HUDEP-2 (cell line): ENCODE results near the gene TCOF1.

Experiments used
- DNase-seq, 76 experiments: peaks; one replicate each; lab custom pipeline; 2025; ENCODE audit not compliant: unreplicated experiment in 76 of 76; lab: John Stamatoyannopoulos, UW

TCOF1 gene

GRCh38 chr5:150401376-150402228, 44.1 kb downstream of the TCOF1 start:
- no peak for DNase-seq

GRCh38 chr5:150402229-150402773, 44.8 kb downstream of the TCOF1 start:
- DNase-seq, result no peak

- DNase-seq, result no peak
Observed at GRCh38 chr5:150402901-150403342, 45.4 kb downstream of the TCOF1 start.

GRCh38 chr5:150404121-150404520, 46.6 kb downstream of the TCOF1 start:
- DNase-seq, result no peak

GRCh38 chr5:150404535-150404934, 47.0 kb downstream of the TCOF1 start:
- DNase-seq, result no peak

- DNase-seq, result no peak
Observed at GRCh38 chr5:150404941-150405816, 47.7 kb downstream of the TCOF1 start.

- DNase-seq, result no peak
Observed at GRCh38 chr5:150406103-150406722, 48.7 kb downstream of the TCOF1 start.

GRCh38 chr5:150406723-150407095, 49.2 kb downstream of the TCOF1 start:
- no peak for DNase-seq

GRCh38 chr5:150407096-150407720, 49.7 kb downstream of the TCOF1 start:
- no peak for DNase-seq

GRCh38 chr5:150408231-150408943, 50.9 kb downstream of the TCOF1 start:
- no peak for DNase-seq

GRCh38 chr5:150409638-150410523, 52.4 kb downstream of the TCOF1 start:
- DNase-seq, result peak in 64 of 76 experiments; percentile 3 to 72 (median 32)

- DNase-seq, result peak in 32 of 76 experiments; percentile 2 to 49 (median 24)
Observed at GRCh38 chr5:150410524-150411244, 53.2 kb downstream of the TCOF1 start.

GRCh38 chr5:150411245-150411979, 53.9 kb downstream of the TCOF1 start:
- DNase-seq, result no peak

- DNase-seq, result peak in 5 of 76 experiments; percentile 5 to 25 (median 16)
Observed at GRCh38 chr5:150412319-150413175, 55.0 kb downstream of the TCOF1 start, which contains the start of gene CD74. Gene CD74 (minus strand): TSS chr5:150412910. CDS start chr5:150412749, 161 bp downstream.

GRCh38 chr5:150413176-150413901, 55.8 kb downstream of the TCOF1 start:
- DNase-seq, result no peak
